Ammon's horn (tissue), 1 donor: Measurements from ENCODE around the gene TUBA3C.
"Not testable (repeated sequence)": the region's sequence is repeated elsewhere in the genome, so short reads cannot be mapped to it uniquely, and the experiment has no call there.

Experiments used
- DNase-seq: peaks from one replicate; pipeline ENCODE4 v3.0.0-alpha.2; 2016; ENCODE audit warnings: low spot score

Gene TUBA3C

GRCh38 chr13:19181621-19182485 is at the start of gene TUBA3C:
Gene TUBA3C (minus strand): TSS chr13:19181824. CDS start chr13:19181747, 77 bp downstream.
- no peak for DNase-seq

- not testable (repeated sequence) for DNase-seq
Observed at GRCh38 chr13:19207413-19207812, 25.8 kb upstream of the TUBA3C start.

- DNase-seq: not testable (repeated sequence)
Observed at GRCh38 chr13:19192622-19193021, 11.0 kb upstream of the TUBA3C start.

- not testable (repeated sequence) for DNase-seq
Observed at GRCh38 chr13:19189911-19190310, 8.3 kb upstream of the TUBA3C start.

- DNase-seq: not testable (repeated sequence)
Observed at GRCh38 chr13:19189368-19189767, 7.7 kb upstream of the TUBA3C start.

GRCh38 chr13:19185865-19186645 is 4.4 kb upstream of the TUBA3C start:
- DNase-seq: no peak

- no peak for DNase-seq
Observed at GRCh38 chr13:19185086-19185864, 3.7 kb upstream of the TUBA3C start.

GRCh38 chr13:19184176-19184575 is 2.6 kb upstream of the TUBA3C start:
- DNase-seq: no peak

GRCh38 chr13:19183676-19184075 is 2.1 kb upstream of the TUBA3C start:
- DNase-seq: no peak

GRCh38 chr13:19182536-19182935 is 912 bp upstream of the TUBA3C start:
- DNase-seq: no peak

- no peak for DNase-seq
Observed at GRCh38 chr13:19181021-19181620, 503 bp downstream of the TUBA3C start.

- DNase-seq: no peak
Observed at GRCh38 chr13:19179916-19180315, 1.7 kb downstream of the TUBA3C start.

GRCh38 chr13:19178901-19179593 is 2.6 kb downstream of the TUBA3C start:
- DNase-seq: no peak

- not testable (repeated sequence) for DNase-seq
Observed at GRCh38 chr13:19176981-19177776, 4.4 kb downstream of the TUBA3C start.

- no peak for DNase-seq
Observed at GRCh38 chr13:19173752-19174151, 7.9 kb downstream of the TUBA3C start.

- no peak for DNase-seq
Observed at GRCh38 chr13:19172647-19173030, 9.0 kb downstream of the TUBA3C start.

- DNase-seq: no peak
Observed at GRCh38 chr13:19172007-19172646, 9.5 kb downstream of the TUBA3C start.

- DNase-seq: no peak
Observed at GRCh38 chr13:19171563-19171962, 10.1 kb downstream of the TUBA3C start.

GRCh38 chr13:19169991-19170390 is 11.6 kb downstream of the TUBA3C start:
- DNase-seq: no peak

- no peak for DNase-seq
Observed at GRCh38 chr13:19169496-19169895, 12.1 kb downstream of the TUBA3C start.
